GM12891 (cell line): ENCODE measurements around the gene CENPT.

Experiments used
- DNase-seq: peaks from one replicate; pipeline ENCODE4 v3.0.0; 2011; ENCODE audit warnings: low spot score; ENCODE audit not compliant: insufficient read length
- FAIRE-seq: peaks from 2 replicates; lab custom pipeline; 2011; peaks lifted over from hg19 to GRCh38; lab: Jason Lieb, UNC
- PAX5 ChIP-seq: IDR thresholded peaks from 2 replicates; pipeline ENCODE4 v1.6.1; 2011; ENCODE audit warnings: low read length, moderate library complexity, mild to moderate bottlenecking; ENCODE audit not compliant: insufficient read depth, severe bottlenecking
- POLR2A ChIP-seq: IDR thresholded peaks from 2 replicates; pipeline ENCODE4 v1.6.1; 2011; ENCODE audit warnings: low read depth, low read length, control low read depth
- POLR2AphosphoS5 ChIP-seq: IDR thresholded peaks from 2 replicates; pipeline ENCODE4 v1.6.1; 2011; ENCODE audit warnings: low read depth, low read length, control low read depth
- POU2F2 ChIP-seq: IDR thresholded peaks from 2 replicates; pipeline ENCODE4 v1.6.1; 2011; ENCODE audit warnings: low read depth, mild to moderate bottlenecking, control low read depth, low read length, moderate library complexity
- SPI1 ChIP-seq: IDR thresholded peaks from 2 replicates; pipeline ENCODE4 v1.6.1; 2011; ENCODE audit warnings: low read depth, low read length, control low read depth
- TAF1 ChIP-seq: IDR thresholded peaks from 2 replicates; pipeline ENCODE4 v1.6.1; 2011; ENCODE audit warnings: low read depth, low read length, control low read depth

Gene CENPT

DNA sequence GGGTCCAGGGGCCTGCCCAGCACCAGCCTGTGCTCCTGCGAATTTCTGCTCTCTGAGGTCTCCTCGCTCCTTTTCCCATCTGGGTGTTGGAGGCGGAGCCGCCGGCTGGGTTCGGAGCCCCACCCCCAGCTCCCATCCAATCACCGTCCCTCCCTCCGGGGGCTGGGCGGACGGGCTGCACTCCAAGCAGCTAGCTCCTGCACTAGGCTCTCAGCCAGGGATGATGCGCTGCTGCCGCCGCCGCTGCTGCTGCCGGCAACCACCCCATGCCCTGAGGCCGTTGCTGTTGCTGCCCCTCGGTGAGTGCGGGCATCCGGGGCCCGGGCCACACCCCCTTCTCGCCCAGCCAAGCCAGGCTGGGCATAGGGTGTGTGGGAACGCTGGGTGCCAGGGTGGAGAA is 37.2 kb upstream of the CENPT start, which contains the start of gene NRN1L:
TSS of gene NRN1L (plus strand) at position 202 of the 400 bp plus-strand sequence. CDS start at position 221, 19 bp downstream.
- no peak for DNase-seq
- FAIRE-seq: no peak
- TF ChIP-seq PAX5 (no peak), TAF1 (no peak), SPI1 (no peak), POLR2AphosphoS5 (no peak), POLR2A (no peak), POU2F2 (no peak)

DNA sequence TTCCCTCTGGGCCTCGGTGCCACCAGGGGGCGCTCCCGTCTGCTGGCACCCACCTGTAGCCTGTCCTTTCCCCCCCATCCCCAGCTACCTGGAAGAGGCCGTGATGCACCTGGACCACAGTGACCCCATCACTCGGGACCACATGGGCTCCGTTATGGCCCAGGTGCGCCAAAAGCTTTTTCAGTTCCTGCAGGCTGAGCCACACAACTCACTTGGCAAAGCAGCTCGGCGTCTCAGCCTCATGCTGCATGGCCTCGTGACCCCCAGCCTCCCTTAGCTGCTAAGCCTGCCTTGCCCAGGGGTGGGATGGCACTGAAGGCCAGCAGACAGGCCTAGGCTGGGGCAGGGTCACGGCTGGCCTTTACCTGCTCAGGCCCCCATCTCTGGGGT is 36.4 kb upstream of the CENPT start:
- FAIRE-seq (peak; percentile 93), DNase-seq (peak; percentile 93)
- TF ChIP-seq TAF1 (no peak), POLR2A (no peak)

DNA sequence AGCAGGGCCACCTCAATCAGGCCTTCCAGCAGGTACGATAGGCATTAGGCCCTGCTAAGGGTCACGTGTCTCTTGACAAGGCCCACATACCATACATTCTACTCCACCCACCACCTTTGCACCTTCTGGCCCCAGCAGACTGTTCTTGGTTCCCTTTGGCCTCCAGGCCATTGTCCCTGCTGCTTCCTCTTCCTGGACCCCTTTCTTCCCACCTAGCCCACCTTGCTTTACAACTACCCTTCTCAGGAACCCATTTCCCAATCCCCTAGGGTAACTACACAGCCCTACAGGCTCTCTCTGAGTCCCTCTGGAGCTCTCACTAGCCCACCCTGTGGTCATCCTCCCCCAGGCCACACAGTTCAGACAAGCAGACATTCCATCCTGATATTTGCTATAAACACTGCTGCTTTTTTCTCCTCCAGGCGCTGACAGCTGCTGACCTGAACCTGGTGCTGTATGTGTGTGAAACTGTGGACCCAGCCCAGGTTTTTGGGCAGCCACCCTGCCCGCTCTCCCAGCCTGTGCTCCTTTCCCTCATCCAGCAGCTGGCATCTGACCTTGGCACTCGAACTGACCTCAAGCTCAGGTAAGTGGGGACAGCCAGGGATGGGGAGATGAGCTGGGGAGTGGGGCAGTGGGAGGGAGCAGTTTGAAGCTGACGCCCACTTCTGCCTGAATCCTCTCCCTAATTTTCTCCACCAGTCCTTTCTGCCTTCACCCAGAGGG is 35.8 kb upstream of the CENPT start:
- no peak for FAIRE-seq
- no peak for DNase-seq
- TF ChIP-seq TAF1 (no peak), PAX5 (no peak), POLR2AphosphoS5 (no peak), POU2F2 (no peak), POLR2A (no peak), SPI1 (no peak)

DNA sequence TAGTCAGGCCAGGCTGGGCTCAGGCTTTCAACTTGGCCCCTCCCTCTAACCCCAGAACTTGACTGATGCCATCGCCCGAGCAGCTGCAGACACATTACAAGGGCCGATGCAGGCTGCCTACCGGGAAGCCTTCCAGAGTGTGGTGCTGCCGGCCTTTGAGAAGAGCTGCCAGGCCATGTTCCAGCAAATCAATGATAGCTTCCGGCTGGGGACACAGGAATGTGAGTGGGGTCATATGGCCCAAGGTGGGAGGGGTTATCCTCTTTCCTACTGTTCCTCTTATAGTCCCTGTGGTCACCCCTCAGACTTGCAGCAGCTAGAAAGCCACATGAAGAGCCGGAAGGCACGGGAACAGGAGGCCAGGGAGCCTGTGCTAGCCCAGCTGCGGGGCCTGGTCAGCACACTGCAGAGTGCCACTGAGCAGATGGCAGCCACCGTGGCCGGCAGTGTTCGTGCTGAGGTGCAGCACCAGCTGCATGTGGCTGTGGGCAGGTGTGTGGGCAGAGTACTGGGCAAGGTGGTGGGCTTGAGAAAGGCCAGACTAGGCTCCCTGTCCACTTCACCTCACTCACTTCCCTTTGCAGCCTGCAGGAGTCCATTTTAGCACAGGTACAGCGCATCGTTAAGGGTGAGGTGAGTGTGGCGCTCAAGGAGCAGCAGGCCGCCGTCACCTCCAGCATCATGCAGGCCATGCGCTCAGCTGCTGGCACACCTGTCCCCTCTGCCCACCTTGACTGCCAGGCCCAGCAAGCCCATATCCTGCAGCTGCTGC is 35.1 kb upstream of the CENPT start:
- no peak for FAIRE-seq
- TF ChIP-seq SPI1 (no peak), POLR2A (no peak), TAF1 (no peak), POU2F2 (no peak)
- no peak for DNase-seq

DNA sequence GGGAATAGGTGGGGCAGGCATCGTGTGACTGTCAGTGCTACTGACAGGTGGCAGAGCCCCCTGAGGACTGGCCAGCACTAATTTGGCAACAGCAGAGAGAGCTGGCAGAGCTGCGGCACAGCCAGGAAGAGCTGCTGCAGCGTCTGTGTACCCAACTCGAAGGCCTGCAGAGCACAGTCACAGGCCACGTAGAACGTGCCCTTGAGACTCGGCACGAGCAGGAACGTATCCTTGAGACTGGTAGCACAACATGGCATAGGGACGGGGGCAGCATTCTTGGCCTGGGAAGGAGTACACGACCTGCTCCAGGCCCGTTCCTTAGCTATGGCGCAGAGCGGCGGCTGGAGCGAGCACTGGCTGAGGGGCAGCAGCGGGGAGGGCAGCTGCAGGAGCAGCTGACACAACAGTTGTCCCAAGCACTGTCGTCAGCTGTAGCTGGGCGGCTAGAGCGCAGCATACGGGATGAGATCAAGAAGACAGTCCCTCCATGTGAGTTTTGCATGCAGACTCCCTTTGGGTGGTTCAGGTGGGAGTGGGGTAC is 34.2 kb upstream of the CENPT start:
- DNase-seq: no peak
- no peak for FAIRE-seq
- TF ChIP-seq POLR2A (no peak), PAX5 (no peak), POU2F2 (no peak), SPI1 (no peak), POLR2AphosphoS5 (no peak), TAF1 (no peak)

DNA sequence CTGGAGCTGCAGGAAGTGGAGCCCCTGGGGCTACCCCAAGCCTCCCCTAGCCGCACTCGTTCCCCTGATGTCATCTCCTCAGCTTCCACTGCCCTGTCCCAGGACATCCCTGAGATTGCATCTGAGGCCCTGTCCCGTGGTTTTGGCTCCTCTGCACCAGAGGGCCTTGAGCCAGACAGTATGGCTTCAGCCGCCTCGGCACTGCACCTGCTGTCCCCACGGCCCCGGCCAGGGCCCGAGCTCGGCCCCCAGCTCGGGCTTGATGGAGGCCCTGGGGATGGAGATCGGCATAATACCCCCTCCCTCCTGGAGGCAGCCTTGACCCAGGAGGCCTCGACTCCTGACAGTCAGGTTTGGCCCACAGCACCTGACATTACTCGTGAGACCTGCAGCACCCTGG is 33.1 kb upstream of the CENPT start:
- FAIRE-seq: no peak
- TF ChIP-seq TAF1 (no peak), POLR2AphosphoS5 (no peak)
- DNase-seq: no peak

DNA sequence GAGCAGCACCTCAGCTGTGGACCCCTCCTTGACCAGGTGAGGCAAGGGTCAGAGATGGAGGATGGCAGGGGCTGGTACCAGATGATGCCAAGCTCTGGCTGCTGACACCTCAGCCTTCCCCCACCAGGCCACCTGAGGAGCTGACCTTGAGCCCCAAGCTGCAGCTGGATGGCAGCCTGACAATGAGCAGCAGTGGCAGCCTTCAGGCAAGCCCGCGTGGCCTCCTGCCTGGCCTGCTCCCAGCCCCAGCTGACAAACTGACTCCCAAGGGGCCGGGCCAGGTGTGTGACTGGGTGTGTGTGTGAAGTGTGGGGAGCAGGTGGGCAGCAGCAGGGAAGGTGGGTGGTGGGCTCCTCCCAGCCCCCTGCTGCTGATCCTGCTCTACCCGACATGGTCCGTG is 32.4 kb upstream of the CENPT start:
- TF ChIP-seq POU2F2 (no peak), POLR2AphosphoS5 (no peak), SPI1 (no peak), POLR2A (no peak), PAX5 (no peak), TAF1 (no peak)
- no peak for FAIRE-seq

DNA sequence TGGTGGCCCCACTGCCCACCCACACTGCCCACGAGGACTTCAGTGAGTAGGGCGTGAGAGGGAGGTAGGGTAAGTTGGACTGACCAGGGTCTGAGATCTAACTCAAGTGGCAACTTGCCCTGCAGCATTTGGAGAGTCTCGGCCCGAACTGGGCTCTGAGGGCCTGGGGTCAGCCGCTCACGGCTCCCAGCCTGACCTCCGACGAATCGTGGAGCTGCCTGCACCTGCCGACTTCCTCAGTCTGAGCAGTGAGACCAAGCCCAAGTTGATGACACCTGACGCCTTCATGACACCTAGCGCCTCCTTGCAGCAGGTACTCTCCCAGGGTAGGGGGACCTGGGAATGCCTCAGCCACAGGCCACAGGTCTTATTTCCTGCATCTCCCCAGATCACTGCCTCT is 32.0 kb upstream of the CENPT start:
- no peak for TF ChIP-seq POU2F2
- no peak for TF ChIP-seq POLR2AphosphoS5
- TF ChIP-seq PAX5: no peak
- no peak for TF ChIP-seq TAF1
- no peak for TF ChIP-seq POLR2A
- TF ChIP-seq SPI1: no peak
- DNase-seq (no peak), FAIRE-seq (no peak)

More for the DNA sequence above, 32.4 kb upstream of the CENPT start:
- no peak for DNase-seq

DNA sequence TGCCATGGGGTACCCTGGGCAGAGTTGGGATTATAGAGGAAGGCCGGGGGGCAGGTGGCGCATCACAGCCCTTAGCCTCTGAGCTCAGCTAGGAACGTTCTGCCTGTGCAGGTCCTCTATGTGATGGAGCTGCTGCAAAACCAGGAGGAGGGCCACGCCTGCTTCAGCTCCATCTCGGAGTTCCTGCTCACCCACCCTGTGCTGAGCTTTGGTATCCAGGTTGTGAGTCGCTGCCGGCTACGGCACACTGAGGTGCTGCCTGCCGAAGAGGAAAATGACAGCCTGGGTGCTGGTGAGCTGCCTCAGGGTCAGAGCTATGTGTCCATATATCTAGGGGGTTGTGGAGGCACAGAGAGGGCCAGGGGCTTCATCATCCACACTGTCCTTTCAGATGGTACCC is 31.4 kb upstream of the CENPT start:
- no peak for DNase-seq
- FAIRE-seq: no peak
- TF ChIP-seq POU2F2 (no peak), POLR2AphosphoS5 (no peak), SPI1 (no peak), TAF1 (no peak), POLR2A (no peak), PAX5 (no peak)

DNA sequence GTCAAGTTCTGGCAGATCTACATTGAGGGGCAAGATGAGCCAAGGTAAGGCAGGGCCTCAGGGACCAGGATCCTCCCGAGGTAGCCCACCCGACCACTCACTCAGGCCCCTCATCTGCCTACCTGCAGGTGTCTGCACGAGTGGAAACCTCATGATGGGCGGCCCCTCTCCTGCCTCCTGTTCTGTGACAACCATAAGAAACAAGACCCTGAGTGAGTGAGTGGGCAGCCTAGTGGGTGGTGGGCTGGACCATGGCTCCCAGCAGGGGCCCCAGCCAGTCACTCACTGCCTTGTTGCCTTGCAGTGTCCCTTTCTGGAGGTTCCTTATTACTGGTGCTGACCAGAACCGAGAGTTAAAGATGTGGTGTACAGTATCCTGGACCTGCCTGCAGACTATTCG is 30.7 kb upstream of the CENPT start:
- no peak for DNase-seq
- no peak for FAIRE-seq
- no peak for TF ChIP-seq POLR2A
- no peak for TF ChIP-seq TAF1
- TF ChIP-seq POU2F2: no peak
- no peak for TF ChIP-seq SPI1
- TF ChIP-seq PAX5: no peak
- TF ChIP-seq POLR2AphosphoS5: no peak
